MM.1S (cell line): ENCODE data around the gene RAI1.

Experiments used
- DNase-seq: peaks from one replicate; pipeline ENCODE4 v3.0.0-alpha.2; 2015
- H2AFZ ChIP-seq: fragments of 300-600 bp; sonication (generic); 2 replicates; pipeline ENCODE4 v1.6.0; 2016; ENCODE audit warnings: antibody characterized with exemption, low read length
- H3F3A ChIP-seq: fragments of 300-600 bp; sonication (generic); 2 replicates; pipeline ENCODE4 v1.6.1; 2016; ENCODE audit warnings: mild to moderate bottlenecking, antibody characterized with exemption, low read length, moderate library complexity, mixed read lengths; ENCODE audit not compliant: insufficient read depth
- H3K27ac ChIP-seq: fragments of 300-600 bp; sonication (generic); 2 replicates; pipeline ENCODE4 v1.5.1; 2016; ENCODE audit warnings: mild to moderate bottlenecking, low read length
- H3K27me3 ChIP-seq: fragments of 300-600 bp; sonication (generic); replicated peaks from 2 replicates; pipeline ENCODE4 v1.6.0; 2016; ENCODE audit warnings: low read length; ENCODE audit not compliant: insufficient read depth
- H3K36me3 ChIP-seq: fragments of 300-600 bp; sonication (generic); replicated peaks from 2 replicates; pipeline ENCODE4 v1.6.1; 2016; ENCODE audit warnings: mild to moderate bottlenecking, low read length, mixed read lengths; ENCODE audit not compliant: insufficient read depth
- H3K4me1 ChIP-seq: fragments of 300-600 bp; sonication (generic); 2 replicates; pipeline ENCODE4 v1.6.1; 2016; ENCODE audit warnings: low read length, mixed read lengths
- H3K4me2 ChIP-seq: fragments of 300-600 bp; sonication (generic); 2 replicates; pipeline ENCODE4 v1.6.0; 2016; ENCODE audit warnings: low read depth, low read length
- H3K4me3 ChIP-seq: fragments of 300-600 bp; sonication (generic); 2 replicates; pipeline ENCODE4 v1.5.1; 2016; ENCODE audit warnings: low read length, mixed read lengths
- H3K79me2 ChIP-seq: fragments of 300-600 bp; sonication (generic); 2 replicates; pipeline ENCODE4 v1.6.1; 2016; ENCODE audit warnings: mixed run types, low read length, mixed read lengths
- H3K9ac ChIP-seq: fragments of 300-600 bp; sonication (generic); 2 replicates; pipeline ENCODE4 v1.6.1; 2016; ENCODE audit warnings: low read length, mixed read lengths
- H3K9me2 ChIP-seq: fragments of 300-600 bp; sonication (generic); replicated peaks from 2 replicates; pipeline ENCODE4 v1.6.1; 2016; ENCODE audit warnings: mild to moderate bottlenecking, low read length, mixed read lengths; ENCODE audit not compliant: insufficient read depth
- H3K9me3 ChIP-seq: fragments of 300-600 bp; sonication (generic); replicated peaks from 2 replicates; pipeline ENCODE4 v1.6.1; 2016; ENCODE audit warnings: mild to moderate bottlenecking, low read length, mixed read lengths; ENCODE audit not compliant: insufficient read depth
- H4K20me1 ChIP-seq: fragments of 300-600 bp; sonication (generic); 2 replicates; pipeline ENCODE4 v1.6.1; 2016; ENCODE audit warnings: mild to moderate bottlenecking, low read length, moderate library complexity, mixed read lengths; ENCODE audit not compliant: insufficient read depth
- EZH2 ChIP-seq: fragments of 300-600 bp; sonication (generic); optimal IDR thresholded peaks from 2 replicates; pipeline ENCODE3; 2017; ENCODE audit warnings: low read depth, mild to moderate bottlenecking, antibody characterized with exemption, low read length, mixed read lengths
- EZH2phosphoT487 ChIP-seq: fragments of 300-600 bp; sonication (generic); IDR thresholded peaks from 2 replicates; pipeline ENCODE4 v1.6.1; 2018; ENCODE audit warnings: antibody characterized with exemption, low read length
- TF ChIP-seq, protein P1 (sequence below): fragments of 300-600 bp; sonication (generic); IDR thresholded peaks from 2 replicates; pipeline ENCODE4 v1.5.1; 2016; ENCODE audit warnings: antibody characterized with exemption, low read length, mixed read lengths

Gene RAI1

DNA sequence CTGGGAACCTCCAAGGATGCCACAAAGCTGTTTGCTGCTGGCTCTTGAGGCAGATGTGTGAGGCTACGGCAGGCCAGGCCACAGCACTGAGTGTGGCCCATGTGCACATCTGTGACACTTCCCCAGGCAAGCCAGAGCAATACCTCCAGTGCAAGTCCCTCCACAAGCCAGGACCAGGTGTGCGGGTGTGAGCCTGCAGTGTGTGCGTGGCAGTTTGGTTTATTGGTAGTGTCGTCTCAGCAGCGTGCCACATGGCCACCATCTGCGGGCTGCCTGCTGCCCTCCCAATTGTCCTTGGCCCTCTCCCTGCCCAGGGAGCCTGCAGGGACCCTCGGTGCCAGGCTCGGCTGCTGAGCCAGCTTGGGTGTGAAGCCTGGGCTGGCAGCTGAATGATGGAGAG lies 165.4 kb downstream of the RAI1 start:
- TF ChIP-seq EZH2phosphoT487, result no peak
- no peak for TF ChIP-seq EZH2
- TF ChIP-seq, protein P1, sequence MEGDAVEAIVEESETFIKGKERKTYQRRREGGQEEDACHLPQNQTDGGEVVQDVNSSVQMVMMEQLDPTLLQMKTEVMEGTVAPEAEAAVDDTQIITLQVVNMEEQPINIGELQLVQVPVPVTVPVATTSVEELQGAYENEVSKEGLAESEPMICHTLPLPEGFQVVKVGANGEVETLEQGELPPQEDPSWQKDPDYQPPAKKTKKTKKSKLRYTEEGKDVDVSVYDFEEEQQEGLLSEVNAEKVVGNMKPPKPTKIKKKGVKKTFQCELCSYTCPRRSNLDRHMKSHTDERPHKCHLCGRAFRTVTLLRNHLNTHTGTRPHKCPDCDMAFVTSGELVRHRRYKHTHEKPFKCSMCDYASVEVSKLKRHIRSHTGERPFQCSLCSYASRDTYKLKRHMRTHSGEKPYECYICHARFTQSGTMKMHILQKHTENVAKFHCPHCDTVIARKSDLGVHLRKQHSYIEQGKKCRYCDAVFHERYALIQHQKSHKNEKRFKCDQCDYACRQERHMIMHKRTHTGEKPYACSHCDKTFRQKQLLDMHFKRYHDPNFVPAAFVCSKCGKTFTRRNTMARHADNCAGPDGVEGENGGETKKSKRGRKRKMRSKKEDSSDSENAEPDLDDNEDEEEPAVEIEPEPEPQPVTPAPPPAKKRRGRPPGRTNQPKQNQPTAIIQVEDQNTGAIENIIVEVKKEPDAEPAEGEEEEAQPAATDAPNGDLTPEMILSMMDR, result no peak
- H3K36me3 ChIP-seq, result no peaks in the 10 kb centered on the region
- H3K4me1 ChIP-seq, result peaks cover 7% of the 10 kb centered on the region; the same call in 1 of the 2 replicates
- DNase-seq, result no peak
- no peaks in the 10 kb centered on the region for H3K27me3 ChIP-seq
- no peak overlapping the region for H3K4me2 ChIP-seq
- H3K9me2 ChIP-seq, result no peaks in the 10 kb centered on the region
- H3K79me2 ChIP-seq, result no peaks in the 10 kb centered on the region
- H3K27ac ChIP-seq, result no peak overlapping the region
- H3F3A ChIP-seq, result peaks cover under 1% of the 10 kb centered on the region; the same call in 1 of the 2 replicates
- H4K20me1 ChIP-seq, result no peaks in the 10 kb centered on the region
- H3K4me3 ChIP-seq, result no peak overlapping the region
- no peaks in the 10 kb centered on the region for H3K9me3 ChIP-seq
- no peak overlapping the region for H2AFZ ChIP-seq
- no peak overlapping the region for H3K9ac ChIP-seq

DNA sequence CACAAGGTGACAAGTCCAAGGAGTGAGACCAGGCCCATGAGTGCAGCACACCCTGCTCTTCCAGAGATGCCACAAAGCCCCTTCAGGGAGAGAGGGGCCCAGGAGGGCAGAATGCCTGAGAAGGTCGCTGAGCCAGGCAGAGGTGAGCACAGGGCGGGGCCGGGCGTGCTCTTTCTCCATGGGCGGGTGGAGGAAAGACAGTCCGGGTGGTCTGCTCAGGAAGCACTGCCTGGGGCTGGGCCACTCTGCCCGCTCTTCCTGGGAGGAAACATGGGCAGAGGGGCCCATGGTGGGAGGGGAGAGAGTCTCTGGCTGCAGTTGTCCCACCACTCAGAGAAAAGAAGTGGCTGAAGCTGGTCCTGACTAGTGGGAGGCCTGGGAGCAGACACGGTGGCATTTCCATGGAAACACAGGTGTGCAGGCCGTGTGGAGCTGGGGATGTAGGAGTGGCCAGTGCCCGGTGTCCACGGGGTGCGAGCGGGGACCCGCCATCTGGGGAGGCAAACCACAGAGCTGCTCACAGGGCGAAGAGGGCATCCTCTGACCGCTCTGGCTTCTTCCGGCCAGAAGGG lies 165.9 kb downstream of the RAI1 start:
- H3K4me3 ChIP-seq, result no peak overlapping the region
- no peak overlapping the region for H3K9ac ChIP-seq
- no peak for TF ChIP-seq EZH2phosphoT487
- TF ChIP-seq, protein P1, result no peak
- TF ChIP-seq EZH2, result no peak
- peaks cover 7% of the 10 kb centered on the region; the same call in 1 of the 2 replicates for H3K4me1 ChIP-seq
- no peak overlapping the region for H2AFZ ChIP-seq
- no peak overlapping the region for H3K4me2 ChIP-seq
- no peaks in the 10 kb centered on the region for H3K79me2 ChIP-seq
- no peaks in the 10 kb centered on the region for H4K20me1 ChIP-seq
- H3K27me3 ChIP-seq, result no peaks in the 10 kb centered on the region
- H3K36me3 ChIP-seq, result no peaks in the 10 kb centered on the region
- DNase-seq, result no peak
- H3F3A ChIP-seq, result no peaks in the 10 kb centered on the region
- no peaks in the 10 kb centered on the region for H3K9me2 ChIP-seq
- H3K27ac ChIP-seq, result no peak overlapping the region
- no peaks in the 10 kb centered on the region for H3K9me3 ChIP-seq

GRCh38 chr17:17847726-17848125 lies 166.5 kb downstream of the RAI1 start:
- peaks cover 7% of the 10 kb centered on the region; the same call in 1 of the 2 replicates for H3K4me1 ChIP-seq
- TF ChIP-seq, protein P1, result no peak
- no peaks in the 10 kb centered on the region for H3F3A ChIP-seq
- no peak overlapping the region for H3K4me3 ChIP-seq
- H3K4me2 ChIP-seq, result no peak overlapping the region
- no peaks in the 10 kb centered on the region for H4K20me1 ChIP-seq
- H3K36me3 ChIP-seq, result no peaks in the 10 kb centered on the region
- no peaks in the 10 kb centered on the region for H3K9me2 ChIP-seq
- H3K9me3 ChIP-seq, result no peaks in the 10 kb centered on the region
- no peaks in the 10 kb centered on the region for H3K79me2 ChIP-seq
- H2AFZ ChIP-seq, result no peak overlapping the region
- no peak overlapping the region for H3K9ac ChIP-seq
- H3K27me3 ChIP-seq, result no peaks in the 10 kb centered on the region
- DNase-seq, result no peak
- no peak overlapping the region for H3K27ac ChIP-seq
